Activated CD4-positive, alpha-beta T cell treated with anti-CD3 and anti-CD28 coated beads, Interleukin-10, Interleukin-2, amounts not matched to agents 100 ng/mL and 50 ng/mL, durations not matched to agents 16 hours and 8 hours (primary cell): ENCODE data around the gene PRKCE.
"Not testable (repeated sequence)": the region's sequence is repeated elsewhere in the genome, so short reads cannot be mapped to it uniquely, and the experiment has no call there.

Experiments used
- DNase-seq: peaks from one replicate; pipeline ENCODE4 v3.0.0-alpha.2; 2020

PRKCE gene

GRCh38 chr2:45672138-45672537, 20.7 kb downstream of the PRKCE start:
- no peak for DNase-seq

DNA sequence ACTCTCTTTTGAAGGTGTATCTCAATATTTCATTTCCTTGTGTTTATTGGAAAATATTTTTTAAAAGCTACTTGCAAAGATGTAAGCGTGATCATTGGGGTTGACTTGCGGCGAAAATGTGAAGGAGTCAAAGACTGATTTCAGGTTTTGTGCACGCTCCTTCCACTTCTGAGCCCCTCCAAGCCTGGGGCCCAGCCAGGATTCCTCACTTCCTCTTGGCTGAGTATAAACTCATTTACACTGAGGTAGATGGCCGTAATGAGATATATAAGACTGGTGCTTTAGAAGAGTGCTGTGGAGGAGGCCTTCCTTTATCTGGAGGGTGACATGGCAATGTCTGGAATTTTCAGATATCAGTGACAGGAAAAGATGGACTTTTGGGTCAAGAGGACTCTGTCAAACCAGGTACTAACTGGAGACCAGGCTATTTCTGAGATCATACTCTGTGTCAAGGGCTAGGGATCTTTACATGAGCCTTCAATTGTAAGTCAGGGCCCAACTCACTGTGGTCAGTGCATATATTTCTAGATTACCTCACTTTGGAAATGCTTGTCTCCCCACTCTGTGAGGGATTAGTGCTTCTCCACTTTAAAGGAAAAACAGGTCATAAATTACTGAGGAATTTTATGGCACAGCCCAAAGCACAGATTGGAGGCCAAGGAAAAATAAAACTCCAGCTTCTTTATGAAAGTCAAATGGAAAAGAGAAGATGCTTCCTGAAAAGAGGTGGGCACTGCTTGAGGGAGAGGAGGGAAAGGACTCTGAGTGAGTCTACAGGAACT, 22.8 kb downstream of the PRKCE start:
- DNase-seq: no peak

- no peak for DNase-seq
Observed at GRCh38 chr2:45675263-45675812, 23.9 kb downstream of the PRKCE start.

DNA sequence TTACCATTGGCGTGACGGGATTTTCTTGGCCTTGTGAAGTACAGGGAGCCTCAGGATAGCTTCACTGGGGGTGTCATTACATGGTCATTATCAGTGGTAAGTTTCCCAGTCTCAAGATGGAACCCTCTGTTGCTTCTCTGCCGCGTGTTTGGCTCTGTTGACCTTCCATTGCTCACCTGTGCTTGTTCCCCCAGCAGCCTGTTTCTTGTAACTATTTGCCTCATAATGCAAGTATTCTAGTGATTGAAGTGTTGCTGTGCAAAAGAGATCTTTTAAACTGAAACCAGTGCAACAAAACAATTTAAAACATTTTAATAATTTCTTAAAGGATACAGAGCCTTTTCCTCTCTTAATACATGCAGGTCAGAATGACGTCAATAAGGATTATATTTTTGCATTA, 24.6 kb downstream of the PRKCE start:
- DNase-seq: no peak

GRCh38 chr2:45678791-45679348, 27.4 kb downstream of the PRKCE start:
- no peak for DNase-seq

DNA sequence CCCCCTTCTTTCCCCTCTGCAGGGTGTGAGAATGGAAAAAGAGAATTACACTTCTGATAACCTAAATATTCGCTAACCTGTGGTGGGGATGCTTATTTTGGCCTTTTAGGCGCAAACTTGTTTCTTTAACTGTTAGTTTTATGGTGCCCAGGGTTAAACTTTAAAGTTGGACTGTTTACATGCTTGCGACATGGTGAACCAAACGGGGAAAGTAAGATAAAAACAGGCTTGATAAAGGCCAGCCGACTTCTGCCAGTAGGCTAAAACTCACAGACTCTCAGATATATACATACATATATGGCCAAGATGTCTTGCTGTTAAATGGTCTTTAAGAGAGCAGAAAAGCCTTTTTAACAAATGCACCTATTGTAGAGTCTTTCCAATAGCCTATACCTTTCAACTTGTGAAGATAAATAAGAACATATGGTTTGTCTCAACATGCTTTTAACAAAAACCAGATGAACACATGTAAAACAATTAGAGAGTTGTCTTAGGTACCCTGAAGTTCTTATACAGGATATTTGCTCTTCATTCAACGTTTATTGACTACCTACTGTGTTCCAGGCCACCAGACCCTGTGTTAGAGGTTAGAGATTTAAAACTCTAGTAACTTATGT, 29.0 kb downstream of the PRKCE start:
- DNase-seq: no peak

DNA sequence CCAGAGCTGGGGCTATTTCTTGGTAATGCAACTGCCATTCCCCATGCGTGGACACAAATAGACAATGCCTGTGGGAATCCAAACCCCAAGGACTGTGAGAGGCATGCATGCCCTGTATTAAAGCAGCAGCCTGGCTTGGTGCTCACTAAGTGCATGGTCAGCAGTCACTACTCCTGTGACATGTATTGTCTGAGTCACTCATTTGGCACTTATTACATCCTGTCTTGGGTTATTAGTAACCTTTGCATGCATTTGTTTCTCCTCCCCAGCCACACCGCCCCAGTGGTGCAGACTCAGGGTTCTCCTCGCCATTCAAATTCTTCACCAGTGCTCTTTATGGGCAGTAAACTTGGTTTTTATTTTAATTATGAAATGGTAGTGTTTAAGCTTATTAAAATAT, 30.2 kb downstream of the PRKCE start:
- peak; percentile 39 for DNase-seq

DNA sequence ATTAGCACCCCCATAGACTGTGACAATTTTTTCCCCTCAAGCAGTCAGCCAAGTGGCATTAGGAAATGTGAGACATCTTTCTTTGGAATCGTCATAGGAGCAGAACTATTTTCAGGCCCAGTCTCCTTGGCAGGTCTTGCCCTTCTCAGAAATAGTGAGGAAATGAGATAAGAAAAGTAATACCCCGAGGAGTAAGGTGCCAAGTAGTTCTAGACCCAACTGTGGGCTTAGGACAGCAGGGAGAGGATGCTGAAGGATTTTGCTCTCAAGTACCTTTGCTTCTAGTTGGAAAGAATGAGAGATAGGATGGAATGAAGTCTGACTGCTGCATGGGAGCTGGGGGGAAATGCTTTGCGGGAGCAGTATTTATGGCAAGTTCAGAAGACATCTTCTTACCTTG, 31.8 kb downstream of the PRKCE start:
- DNase-seq: no peak

DNA sequence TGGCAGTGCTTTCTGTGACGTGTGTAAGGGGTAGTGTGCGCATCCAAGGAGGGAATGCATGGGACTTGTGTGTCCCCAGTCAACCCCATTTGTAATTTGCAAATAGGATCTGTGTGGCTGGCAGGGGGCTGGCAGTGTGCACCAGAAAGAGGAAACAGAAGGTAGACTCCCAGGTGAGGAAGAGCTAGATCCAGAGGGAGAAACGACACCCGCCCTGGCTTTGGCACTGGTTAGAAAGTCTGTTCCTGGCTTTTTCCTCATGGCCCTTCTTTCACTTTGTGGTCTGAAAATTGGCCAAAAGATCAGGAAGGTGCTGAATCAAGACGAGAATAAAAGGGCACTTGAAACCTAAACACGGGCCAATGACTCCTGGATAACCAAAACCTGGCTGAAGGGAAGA, 33.3 kb downstream of the PRKCE start:
- no peak for DNase-seq

DNA sequence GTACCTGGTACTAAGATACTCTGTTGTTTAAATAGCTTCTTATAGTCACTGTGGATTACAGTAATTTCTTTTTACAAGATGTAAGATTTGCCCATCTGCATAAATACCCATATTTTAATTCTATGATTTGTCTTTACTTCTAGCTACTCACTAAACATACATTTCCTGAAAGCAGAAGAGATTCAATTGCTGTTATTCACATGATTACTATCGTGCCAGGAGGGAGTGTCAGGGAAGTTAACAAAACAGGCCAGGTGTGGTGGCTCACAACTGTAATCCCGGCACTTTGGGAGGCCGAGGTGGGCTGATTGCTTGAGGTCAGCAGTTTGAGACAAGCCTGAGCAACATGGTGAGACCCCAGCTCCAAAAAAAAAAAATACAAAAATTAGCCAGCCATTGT, 33.8 kb downstream of the PRKCE start:
- no peak for DNase-seq

GRCh38 chr2:45687964-45688363, 36.5 kb downstream of the PRKCE start:
- DNase-seq: no peak

DNA sequence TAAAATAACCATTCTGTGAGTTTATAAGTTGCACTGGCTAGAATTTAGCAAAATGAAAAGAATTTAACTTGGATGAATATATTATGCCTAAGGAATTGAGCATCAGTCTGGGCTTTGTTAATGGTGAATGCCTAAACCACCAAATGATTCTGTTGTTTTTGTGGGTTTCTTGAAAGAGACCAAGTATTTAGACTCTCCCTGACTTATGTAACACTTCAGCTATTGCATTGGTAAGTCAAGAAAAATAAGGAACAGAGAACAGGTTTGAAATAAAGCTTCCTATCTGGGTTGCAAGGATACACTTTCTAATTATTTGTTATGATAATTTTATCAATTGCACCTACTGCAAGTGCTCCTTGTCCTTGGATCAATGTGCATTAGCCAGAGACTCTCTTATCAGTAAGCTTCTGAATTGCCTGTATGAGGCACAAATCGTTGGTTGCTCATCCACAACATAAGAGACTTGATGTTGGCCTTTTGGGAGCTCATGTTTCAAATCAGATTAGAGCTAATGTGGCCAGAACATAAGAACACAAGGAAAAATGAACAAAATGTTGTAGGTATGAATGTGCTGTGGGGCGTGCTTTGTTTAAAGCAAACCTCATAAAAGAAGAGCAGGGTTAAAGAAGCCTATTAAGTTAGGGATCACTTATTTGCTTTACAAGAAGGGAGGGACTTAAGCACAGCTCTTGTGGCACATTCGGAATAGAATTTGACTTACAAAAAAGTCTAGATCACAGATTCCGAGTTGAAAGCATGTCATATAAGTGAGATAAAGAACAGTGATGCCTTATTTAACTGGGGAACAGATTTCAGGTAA, 37.2 kb downstream of the PRKCE start:
- no peak for DNase-seq

- no peak for DNase-seq
Observed at GRCh38 chr2:45690231-45690630, 38.8 kb downstream of the PRKCE start.

DNA sequence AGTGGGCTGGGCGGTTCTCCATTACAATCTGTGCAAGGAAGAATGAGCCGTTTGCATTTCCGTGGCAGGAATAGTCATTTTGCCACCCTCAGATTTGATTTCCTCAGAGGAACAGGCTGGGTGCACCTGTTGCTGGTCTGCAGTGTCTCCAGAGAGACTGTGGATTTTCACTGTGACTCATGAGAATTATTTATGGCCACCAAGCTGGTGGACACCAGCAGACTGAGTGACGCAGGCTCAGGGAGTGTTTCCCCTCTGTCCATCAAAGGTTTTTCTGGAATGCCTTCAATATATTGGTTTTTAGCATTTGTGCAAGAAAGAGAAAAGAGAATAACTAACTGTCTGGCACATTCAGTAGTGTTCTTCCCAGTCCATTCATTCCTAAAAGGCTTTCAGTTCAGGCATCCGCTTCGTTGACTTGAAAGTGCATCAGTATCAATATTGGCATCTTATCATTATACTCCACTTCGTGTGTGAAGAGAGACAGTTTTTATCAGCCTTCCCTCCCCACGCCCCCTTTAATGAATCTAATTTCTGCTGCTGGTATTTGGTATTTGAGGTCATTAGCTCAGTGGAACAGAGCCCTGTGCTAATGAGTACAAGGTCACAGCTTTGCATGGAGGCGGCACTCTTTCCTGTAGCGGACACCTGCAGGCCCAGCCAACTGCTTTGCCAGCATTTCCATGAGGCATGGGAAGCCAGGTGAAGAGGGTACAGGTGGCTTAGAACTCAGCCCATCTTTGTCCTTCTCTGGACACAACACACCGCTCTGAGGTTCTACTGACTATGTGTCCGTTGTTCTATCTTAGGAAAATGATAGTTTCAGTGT, 39.9 kb downstream of the PRKCE start:
- DNase-seq: no peak

GRCh38 chr2:45692566-45692965, 41.1 kb downstream of the PRKCE start:
- no peak for DNase-seq

DNA sequence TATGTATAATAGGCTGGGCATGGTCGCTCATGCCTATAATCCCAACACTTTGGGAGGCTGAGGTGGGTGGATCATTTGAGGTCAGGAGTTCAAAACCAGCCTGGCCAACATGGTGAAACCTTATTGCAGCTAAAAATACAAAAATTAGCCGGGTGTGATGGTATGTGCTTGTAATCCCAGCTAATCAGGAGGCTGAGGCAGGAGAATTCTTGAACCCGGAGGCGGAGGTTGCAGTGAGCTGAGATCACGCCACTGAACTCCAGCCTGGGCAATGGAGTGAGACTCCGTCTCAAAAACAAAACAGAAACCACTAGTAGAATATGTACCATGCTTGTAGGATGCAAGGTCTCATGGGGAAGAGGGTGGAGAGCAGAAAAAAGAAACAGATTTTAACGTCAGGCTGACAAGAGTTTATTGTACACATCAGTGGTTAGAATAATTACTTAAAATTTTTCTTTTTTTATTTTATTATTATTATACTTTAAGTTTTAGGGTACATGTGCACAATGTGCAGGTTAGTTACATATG, 44.1 kb downstream of the PRKCE start:
- DNase-seq: not testable (repeated sequence)

DNA sequence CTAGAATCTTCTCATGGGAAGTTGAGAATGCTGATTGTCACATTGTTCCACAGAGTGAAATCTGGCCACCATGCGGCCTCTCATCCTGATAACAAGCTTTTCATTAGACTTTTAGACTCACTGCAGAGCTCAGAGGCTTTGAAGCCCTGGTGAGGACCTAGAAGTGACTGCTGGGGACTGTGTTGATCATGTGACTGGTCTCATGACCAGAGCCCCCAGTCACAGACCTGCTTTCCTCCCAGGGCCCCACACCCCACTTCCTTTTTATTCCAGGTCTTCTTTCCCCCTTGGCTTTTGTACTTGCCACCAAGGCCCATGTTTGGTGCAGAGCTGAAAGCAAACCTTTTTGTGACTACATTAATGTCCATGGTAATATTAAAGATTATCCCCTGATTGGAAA, 45.2 kb downstream of the PRKCE start:
- DNase-seq: no peak

DNA sequence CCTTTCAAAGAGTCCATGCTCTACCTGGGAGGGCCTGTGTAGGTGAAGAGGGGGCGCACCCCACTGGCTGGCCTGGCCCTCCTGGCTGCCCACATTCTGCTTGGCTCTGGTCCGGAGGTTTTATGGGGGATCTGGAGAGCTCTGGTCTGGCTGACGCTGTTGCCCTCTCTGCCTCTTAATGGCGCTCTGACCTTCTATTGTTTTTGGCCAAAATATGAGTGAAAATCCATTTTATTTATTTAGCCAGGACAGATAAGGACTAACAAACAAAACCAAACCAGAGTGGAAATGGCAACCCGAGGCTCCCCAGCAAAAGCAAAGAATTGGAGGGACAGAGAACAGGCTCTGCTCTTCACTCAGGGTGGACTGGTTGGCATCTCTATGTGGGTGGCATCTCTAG, 45.7 kb downstream of the PRKCE start:
- no peak for DNase-seq

DNA sequence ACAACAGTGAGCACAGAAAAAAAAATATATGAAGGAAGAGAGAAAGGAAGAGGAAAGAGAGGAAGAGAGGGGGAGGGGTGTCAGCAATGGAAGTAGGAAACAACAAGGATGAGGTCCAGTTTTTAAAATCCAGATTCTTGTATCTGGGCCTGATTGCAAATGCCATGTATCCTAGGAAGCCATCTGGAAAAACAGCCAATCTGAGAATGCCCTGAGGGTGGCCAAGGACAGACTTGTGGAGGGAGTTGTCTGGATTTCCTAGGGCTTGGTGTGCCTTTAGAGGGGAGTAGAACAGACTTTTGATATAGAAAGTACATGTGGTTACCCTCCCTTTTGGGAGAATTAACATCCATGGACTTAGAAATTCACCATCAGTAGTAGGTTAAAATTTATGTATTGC, 47.1 kb downstream of the PRKCE start:
- DNase-seq: no peak

DNA sequence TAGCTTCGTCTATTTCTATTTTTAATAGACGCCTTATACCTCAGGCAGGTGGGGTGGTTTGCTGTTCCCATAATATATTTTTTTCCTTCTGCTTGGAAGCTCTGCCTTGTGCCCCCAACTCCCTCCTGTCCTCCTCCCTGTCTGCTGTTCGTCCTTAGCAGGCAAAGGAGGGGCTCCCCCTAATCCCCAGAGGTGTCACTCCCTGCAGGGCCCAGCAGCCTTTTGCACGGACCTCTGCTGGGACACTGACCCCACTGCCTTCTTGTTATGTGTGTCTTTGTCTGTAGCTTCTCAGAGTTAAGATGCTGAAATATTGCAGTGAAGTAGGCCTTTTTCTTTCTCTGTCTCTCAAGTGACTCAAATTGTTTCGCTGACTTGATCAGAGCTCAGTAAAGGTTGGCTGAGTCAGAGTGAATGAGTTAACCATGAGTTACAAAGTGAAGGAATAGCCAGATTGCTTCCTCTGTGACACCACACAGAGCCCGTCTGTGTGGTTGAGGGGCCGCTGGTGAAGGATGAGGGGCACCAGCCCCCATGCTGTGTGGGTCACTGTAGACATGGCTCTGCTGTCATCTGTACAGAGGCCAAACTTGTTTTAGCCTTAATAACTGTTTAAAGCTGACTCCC, 47.7 kb downstream of the PRKCE start:
- DNase-seq: peak; percentile 38

DNA sequence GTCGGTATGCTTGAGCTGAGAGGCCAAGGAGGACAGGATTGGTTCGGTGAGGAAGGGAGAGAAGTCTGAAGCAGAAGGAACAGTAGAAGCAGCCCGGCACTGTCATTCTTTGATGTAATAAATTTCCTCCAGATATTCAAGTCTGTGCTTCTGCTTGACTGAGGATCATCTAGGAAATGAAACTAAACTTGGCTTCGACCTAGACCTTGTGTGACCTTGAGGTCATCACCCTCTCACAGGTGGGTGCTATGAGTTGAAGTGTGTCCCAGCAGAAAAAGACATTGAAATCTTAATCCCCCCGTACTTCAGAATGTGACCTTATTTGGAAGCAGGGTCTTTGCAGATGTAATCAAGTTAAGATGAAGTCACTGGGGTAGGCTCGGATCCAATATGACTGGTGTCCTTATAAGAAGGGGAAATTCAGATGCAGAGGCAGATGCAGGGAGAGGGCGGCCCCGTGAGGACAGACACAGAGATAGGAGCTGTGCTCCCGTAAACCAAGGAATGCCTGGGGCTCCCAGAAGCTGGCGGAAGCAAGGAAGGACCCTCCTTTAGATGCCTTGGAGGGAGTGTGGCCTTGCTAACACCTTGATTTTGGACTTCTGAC, 49.0 kb downstream of the PRKCE start:
- no peak for DNase-seq
